Measurements from ENCODE around the gene RTP1.

RTP1 gene, protein sequence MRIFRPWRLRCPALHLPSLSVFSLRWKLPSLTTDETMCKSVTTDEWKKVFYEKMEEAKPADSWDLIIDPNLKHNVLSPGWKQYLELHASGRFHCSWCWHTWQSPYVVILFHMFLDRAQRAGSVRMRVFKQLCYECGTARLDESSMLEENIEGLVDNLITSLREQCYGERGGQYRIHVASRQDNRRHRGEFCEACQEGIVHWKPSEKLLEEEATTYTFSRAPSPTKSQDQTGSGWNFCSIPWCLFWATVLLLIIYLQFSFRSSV

GRCh38 chr3:187197335-187197649 is at the start of gene RTP1:
TSS of gene RTP1 (plus strand) at chr3:187197486. CDS start at chr3:187197516, 30 bp downstream.
- TF ChIP-seq CTCF (IDR thresholded peaks at IDR 0.05; ENCODE audit: low read depth, low read length, missing control alignments), result no peak
- no peak within 1 kb of the TSS for H3K4me3 ChIP-seq (ENCODE audit: low read depth, low read length)
- in situ Hi-C loops (cut with HindIII; ENCODE audit: low sequenced_read_pairs), result no loop called here
- no peak for DNase-seq (ENCODE audit: low read depth)

GRCh38 chr3:187150186-187150585 is 47.1 kb upstream of the RTP1 start:
- in situ Hi-C loops (cut with HindIII; ENCODE audit: low sequenced_read_pairs), result no loop called here
- no peak for DNase-seq (ENCODE audit: low read depth)
- no peak for TF ChIP-seq CTCF (IDR thresholded peaks at IDR 0.05; ENCODE audit: low read depth, low read length, missing control alignments)
- H3K4me3 ChIP-seq (ENCODE audit: low read depth, low read length), result no peak overlapping the region

DNA sequence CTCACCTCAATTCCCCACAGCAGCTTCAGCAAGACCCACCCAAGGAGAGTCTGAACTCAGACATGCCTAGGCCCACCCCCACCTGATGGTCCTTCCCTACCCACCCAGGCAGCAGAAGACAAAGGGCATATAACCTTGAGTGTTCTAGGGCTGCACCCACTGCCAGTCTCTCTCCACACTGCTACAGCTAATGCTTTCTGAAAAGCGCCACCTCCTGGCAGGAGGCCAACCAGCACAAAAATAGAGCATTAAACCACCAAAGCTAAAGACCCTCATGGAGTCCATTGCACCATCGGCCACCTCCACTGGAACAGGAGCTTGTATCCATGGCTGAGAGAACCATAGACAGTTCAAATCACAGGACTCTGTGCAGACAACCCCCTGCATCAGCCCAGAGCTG is 46.7 kb upstream of the RTP1 start:
- H3K4me3 ChIP-seq (ENCODE audit: low read depth, low read length), result no peak overlapping the region
- in situ Hi-C loops (cut with HindIII; ENCODE audit: low sequenced_read_pairs), result no loop called here
- no peak for TF ChIP-seq CTCF (IDR thresholded peaks at IDR 0.05; ENCODE audit: low read depth, low read length, missing control alignments)
- DNase-seq (ENCODE audit: low read depth), result no peak

GRCh38 chr3:187161556-187161955 is 35.7 kb upstream of the RTP1 start:
- in situ Hi-C loops (cut with HindIII; ENCODE audit: low sequenced_read_pairs), result no loop called here
- DNase-seq (ENCODE audit: low read depth), result no peak
- no peak overlapping the region for H3K4me3 ChIP-seq (ENCODE audit: low read depth, low read length)
- no peak for TF ChIP-seq CTCF (IDR thresholded peaks at IDR 0.05; ENCODE audit: low read depth, low read length, missing control alignments)

GRCh38 chr3:187162265-187162953 is 34.9 kb upstream of the RTP1 start:
- in situ Hi-C loops (cut with HindIII; ENCODE audit: low sequenced_read_pairs), result no loop called here
- no peak overlapping the region for H3K4me3 ChIP-seq (ENCODE audit: low read depth, low read length)
- no peak for TF ChIP-seq CTCF (IDR thresholded peaks at IDR 0.05; ENCODE audit: low read depth, low read length, missing control alignments)
- no peak for DNase-seq (ENCODE audit: low read depth)

DNA sequence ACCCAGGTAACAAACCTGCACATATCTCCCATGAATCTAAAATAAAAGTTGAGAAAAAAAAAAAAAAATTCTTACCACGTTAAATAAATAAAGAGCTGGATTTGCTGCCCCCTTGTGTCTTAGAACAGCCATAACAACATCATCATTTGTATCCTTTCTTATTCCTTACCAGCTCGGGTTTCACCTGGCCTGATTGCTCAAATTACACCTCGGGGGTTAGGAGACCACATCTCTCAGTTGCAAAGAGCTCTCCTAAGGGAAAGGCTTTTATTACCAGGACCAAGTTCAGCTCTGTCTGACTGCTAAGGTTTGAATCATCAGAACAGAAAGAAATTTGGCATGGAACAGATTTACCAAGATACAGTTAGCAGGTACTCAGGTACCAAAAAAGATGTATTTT is 32.1 kb upstream of the RTP1 start:
- DNase-seq (ENCODE audit: low read depth), result peak; percentile 74
- H3K4me3 ChIP-seq (ENCODE audit: low read depth, low read length), result no peak overlapping the region

More for the DNA sequence above, 32.1 kb upstream of the RTP1 start:
- in situ Hi-C loops (cut with HindIII; ENCODE audit: low sequenced_read_pairs), result no loop called here
- peak; percentile 64 for TF ChIP-seq CTCF (IDR thresholded peaks at IDR 0.05; ENCODE audit: low read depth, low read length, missing control alignments)

Measured in astrocyte of the cerebellum (primary cell).